CD4-positive, alpha-beta memory T cell (primary cell): ENCODE measurements around the gene ASTN2. TPM values are rescaled to one million over a fixed set of nuclear protein-coding genes. Genes with fewer than 3 reads are reported as not detected.
A peak's percentile ranks its signal among the peaks of the same experiment; 100 is the strongest.

Source experiments
- CTCF ChIA-PET: fragments of 350-600 bp; sonication (Branson Sonifier 250); formaldehyde crosslinking; loops from one replicate; lab custom pipeline; 2021; ENCODE audit warnings: inconsistent platforms; ENCODE audit not compliant: partially characterized antibody; lab: Charles Lee
- POLR2A ChIA-PET: fragments of 350-600 bp; sonication (Branson Sonifier 250); formaldehyde crosslinking; loops from one replicate; lab custom pipeline; 2021; ENCODE audit not compliant: partially characterized antibody; lab: Charles Lee
- DNase-seq, 5 donors: peaks; one replicate each; pipeline versions ENCODE4 v3.0.0 to v3.0.0-alpha.2; 2020 to 2022; ENCODE audit warnings: mixed read lengths in 1 of 5
- H3K27ac ChIP-seq: one replicate; pipeline ENCODE4 v1.7.0; 2013; ENCODE audit warnings: low read depth, low read length
- H3K27me3 ChIP-seq: 2 replicates; pipeline ENCODE4 v1.7.0; 2013; ENCODE audit warnings: mild to moderate bottlenecking, low read length, moderate library complexity; ENCODE audit not compliant: insufficient read depth
- H3K36me3 ChIP-seq: 2 replicates; pipeline ENCODE4 v1.7.0; 2013; ENCODE audit warnings: mild to moderate bottlenecking, low read length, moderate library complexity; ENCODE audit not compliant: insufficient read depth
- H3K4me1 ChIP-seq: 2 replicates; pipeline ENCODE4 v1.7.0; 2013; ENCODE audit warnings: mild to moderate bottlenecking, low read length, moderate library complexity; ENCODE audit not compliant: insufficient read depth
- H3K4me3 ChIP-seq, 2 donors: one replicate each; pipeline ENCODE4 v1.7.0; 2013; ENCODE audit warnings: low read length in 2 of 2, mild to moderate bottlenecking in 1 of 2
- H3K9me3 ChIP-seq, 2 donors: one replicate each; pipeline ENCODE4 v1.7.0; 2013; ENCODE audit warnings: low read length in 2 of 2, control low read depth in 1 of 2; ENCODE audit not compliant: control insufficient read depth in 1 of 2
- H3K27ac Mint-ChIP-seq, 7 donors: one replicate each; pipeline ENCODE4 v1.8.0; 2020 to 2021; ENCODE audit warnings: mixed read lengths in 7 of 7, mild to moderate bottlenecking in 6 of 7, inconsistent platforms in 3 of 7, moderate library complexity in 3 of 7
- H3K27me3 Mint-ChIP-seq, 2 donors: one replicate each; pipeline ENCODE4 v1.8.0; 2020 to 2021; ENCODE audit warnings: mixed read lengths in 2 of 2
- H3K36me3 Mint-ChIP-seq, 2 donors: one replicate each; pipeline ENCODE4 v1.8.0; 2020 to 2021; ENCODE audit warnings: mixed read lengths in 2 of 2, inconsistent platforms in 1 of 2, mild to moderate bottlenecking in 1 of 2
- H3K4me1 Mint-ChIP-seq, 4 donors: one replicate each; pipeline ENCODE4 v1.8.0; 2020 to 2021; ENCODE audit warnings: mixed read lengths in 4 of 4, mild to moderate bottlenecking in 1 of 4
- H3K4me3 Mint-ChIP-seq, 8 donors: one replicate each; pipeline ENCODE4 v1.8.0; 2020 to 2021; ENCODE audit warnings: mixed read lengths in 8 of 8, mild to moderate bottlenecking in 7 of 8, moderate library complexity in 6 of 8, inconsistent platforms in 3 of 8
- H3K9me3 Mint-ChIP-seq, 8 donors: one replicate each; pipeline ENCODE4 v1.8.0; 2020 to 2021; ENCODE audit warnings: mixed read lengths in 8 of 8, mild to moderate bottlenecking in 5 of 8, inconsistent platforms in 3 of 8, moderate library complexity in 1 of 8
- intact Hi-C: fragments of 100-400 bp; cut with micrococcal nuclease; formaldehyde crosslinking; loops from one replicate; pipeline ENCODE4 v1.15.1; 2023
- polyA plus RNA-seq, 2 donors: library from polyadenylated mRNA; unstranded; fragments of 300-500 nt; fragmentation: Illumina TruSeq; gene quantifications; one replicate each; pipeline ENCODE4 v1.2.3, GENCODE V29; 2021
- total RNA-seq, 2 experiments: library from RNA; stranded (reverse); gene quantifications; one replicate each; pipeline ENCODE4 v1.2.3, GENCODE V29; 2021

The ASTN2 gene
- total and polyA plus RNA-seq, 4 experiments from 2014 or later, result 2.7 to 5.9 (median 4.8) TPM

GRCh38 chr9:116497095-116497890, 917.6 kb downstream of the ASTN2 start:
- CTCF ChIA-PET, result interaction anchor here (1.6 to 3.1 kb wide), 2 partner anchors 10 to 30 kb away, joined by 3 to 14 read pairs; no protein-coding TSS in a partner anchor
- H3K27ac Mint-ChIP-seq, result no peak overlapping the region
- no peaks in the 10 kb centered on the region for H3K4me1 ChIP-seq
- H3K9me3 Mint-ChIP-seq, result peaks cover 0 to 6% (median 4%) of the 10 kb centered on the region in 8 donors
- intact Hi-C loops, result loop anchor here (10.0 kb wide), 1 partner anchor 168 kb away; no protein-coding TSS in a partner anchor
- H3K27ac ChIP-seq, result no peak overlapping the region
- POLR2A ChIA-PET, result no interaction called here
- H3K27me3 ChIP-seq, result no peaks in the 10 kb centered on the region
- H3K36me3 Mint-ChIP-seq, result no peaks in the 10 kb centered on the region
- H3K27me3 Mint-ChIP-seq, result peaks cover 0 to under 1% of the 10 kb centered on the region in 2 donors
- no peak for DNase-seq
- H3K9me3 ChIP-seq, result no peaks in the 10 kb centered on the region
- no peaks in the 10 kb centered on the region for H3K4me1 Mint-ChIP-seq
- no peak overlapping the region for H3K4me3 ChIP-seq
- no peak overlapping the region for H3K4me3 Mint-ChIP-seq
- H3K36me3 ChIP-seq, result no peaks in the 10 kb centered on the region

GRCh38 chr9:116496167-116496566, 918.7 kb downstream of the ASTN2 start:
- ChIA-PET POLR2A (no interaction called here), CTCF (interaction anchor here (1.5 to 3.1 kb wide), 4 partner anchors 7 to 1815 kb away, joined by 3 to 14 read pairs (median 8); partner anchors contain the start of gene TEX48)
- Histone ChIP-seq H3K36me3 (no peaks in the 10 kb centered on the region), H3K4me3 (no peak overlapping the region), H3K27ac (no peak overlapping the region), H3K4me1 (no peaks in the 10 kb centered on the region), H3K9me3 (no peaks in the 10 kb centered on the region), H3K27me3 (no peaks in the 10 kb centered on the region)
- H3K4me3 Mint-ChIP-seq, result no peak overlapping the region
- H3K9me3 Mint-ChIP-seq, result peaks cover 0 to 2% (median 0%) of the 10 kb centered on the region in 8 donors
- no peaks in the 10 kb centered on the region for H3K4me1 Mint-ChIP-seq
- no peak overlapping the region for H3K27ac Mint-ChIP-seq
- no peak for DNase-seq
- H3K27me3 Mint-ChIP-seq, result no peaks in the 10 kb centered on the region
- intact Hi-C loops, result loop anchor here (10.0 kb wide), 1 partner anchor 169 kb away; no protein-coding TSS in a partner anchor
- no peaks in the 10 kb centered on the region for H3K36me3 Mint-ChIP-seq

- DNase-seq, result no peak
- Mint-ChIP-seq H3K4me1 (no peaks in the 10 kb centered on the region), H3K27ac (no peak overlapping the region), H3K27me3 (no peaks in the 10 kb centered on the region), H3K36me3 (no peaks in the 10 kb centered on the region), H3K9me3 (peaks cover 0 to 2% (median 0%) of the 10 kb centered on the region in 8 donors), H3K4me3 (no peak overlapping the region)
- Histone ChIP-seq H3K4me3 (no peak overlapping the region), H3K4me1 (no peaks in the 10 kb centered on the region), H3K27me3 (no peaks in the 10 kb centered on the region), H3K36me3 (no peaks in the 10 kb centered on the region), H3K27ac (no peak overlapping the region), H3K9me3 (no peaks in the 10 kb centered on the region)
- ChIA-PET POLR2A (no interaction called here), CTCF (interaction anchor here (0.9 to 3.1 kb wide), 5 partner anchors 8 to 1814 kb away, joined by 3 to 14 read pairs (median 10); partner anchors contain the start of gene TEX48)
- intact Hi-C loops, result loop anchor here (10.0 kb wide), 1 partner anchor 169 kb away; no protein-coding TSS in a partner anchor
Measured at GRCh38 chr9:116495725-116496124, 919.1 kb downstream of the ASTN2 start.

GRCh38 chr9:116494815-116495634, 919.8 kb downstream of the ASTN2 start:
- H3K4me3 Mint-ChIP-seq, result no peak overlapping the region
- no peak overlapping the region for H3K4me3 ChIP-seq
- intact Hi-C loops, result loop anchor here (10.0 kb wide), 1 partner anchor 170 kb away; no protein-coding TSS in a partner anchor
- H3K27ac Mint-ChIP-seq, result no peak overlapping the region
- no peaks in the 10 kb centered on the region for H3K27me3 ChIP-seq
- ChIA-PET POLR2A (no interaction called here), CTCF (interaction anchor here (0.9 to 3.1 kb wide), 5 partner anchors 8 to 1814 kb away, joined by 3 to 14 read pairs (median 10); partner anchors contain the start of gene TEX48)
- no peaks in the 10 kb centered on the region for H3K27me3 Mint-ChIP-seq
- H3K27ac ChIP-seq, result no peak overlapping the region
- H3K36me3 Mint-ChIP-seq, result peaks cover 0 to 4% of the 10 kb centered on the region in 2 donors
- H3K4me1 ChIP-seq, result no peaks in the 10 kb centered on the region
- H3K9me3 Mint-ChIP-seq, result no peaks in the 10 kb centered on the region
- DNase-seq, result peak in 2 of 5 donors; percentile 6 to 7
- H3K36me3 ChIP-seq, result no peaks in the 10 kb centered on the region
- no peaks in the 10 kb centered on the region for H3K9me3 ChIP-seq
- H3K4me1 Mint-ChIP-seq, result no peaks in the 10 kb centered on the region

GRCh38 chr9:116493183-116493860, 921.5 kb downstream of the ASTN2 start:
- H3K4me1 Mint-ChIP-seq, result no peaks in the 10 kb centered on the region
- H3K27ac Mint-ChIP-seq, result no peak overlapping the region
- no peaks in the 10 kb centered on the region for H3K27me3 Mint-ChIP-seq
- H3K36me3 ChIP-seq, result no peaks in the 10 kb centered on the region
- DNase-seq, result no peak
- no peaks in the 10 kb centered on the region for H3K9me3 ChIP-seq
- no peaks in the 10 kb centered on the region for H3K4me1 ChIP-seq
- no peaks in the 10 kb centered on the region for H3K9me3 Mint-ChIP-seq
- no peak overlapping the region for H3K4me3 ChIP-seq
- no peak overlapping the region for H3K4me3 Mint-ChIP-seq
- no peaks in the 10 kb centered on the region for H3K27me3 ChIP-seq
- intact Hi-C loops, result loop anchor here (10.0 kb wide), 1 partner anchor 171 kb away; no protein-coding TSS in a partner anchor
- ChIA-PET POLR2A (no interaction called here), CTCF (interaction anchor here (1.5 to 3.0 kb wide), 2 partner anchors 9 to 12 kb away, joined by 3 to 11 read pairs; no protein-coding TSS in a partner anchor)
- H3K27ac ChIP-seq, result no peak overlapping the region
- peaks cover 0 to 4% of the 10 kb centered on the region in 2 donors for H3K36me3 Mint-ChIP-seq

GRCh38 chr9:116491659-116492058, 923.2 kb downstream of the ASTN2 start:
- no peak overlapping the region for H3K4me3 Mint-ChIP-seq
- no peak for DNase-seq
- H3K9me3 ChIP-seq, result no peaks in the 10 kb centered on the region
- H3K9me3 Mint-ChIP-seq, result peaks cover 0 to 2% (median 0%) of the 10 kb centered on the region in 8 donors
- no peaks in the 10 kb centered on the region for H3K27me3 ChIP-seq
- no peaks in the 10 kb centered on the region for H3K4me1 Mint-ChIP-seq
- ChIA-PET POLR2A (no interaction called here), CTCF (interaction anchor here (1.4 kb wide), 1 partner anchor 8 kb away, joined by 4 read pairs; no protein-coding TSS in a partner anchor)
- H3K27ac Mint-ChIP-seq, result no peak overlapping the region
- peaks cover 0 to 8% of the 10 kb centered on the region in 2 donors for H3K36me3 Mint-ChIP-seq
- H3K4me3 ChIP-seq, result no peak overlapping the region
- intact Hi-C loops, result loop anchor here (10.0 kb wide), 1 partner anchor 173 kb away; no protein-coding TSS in a partner anchor
- H3K4me1 ChIP-seq, result no peaks in the 10 kb centered on the region
- no peak overlapping the region for H3K27ac ChIP-seq
- H3K27me3 Mint-ChIP-seq, result no peaks in the 10 kb centered on the region
- H3K36me3 ChIP-seq, result no peaks in the 10 kb centered on the region
